Panc1 (cell line): ENCODE measurements around the gene HACL1.

ENCODE experiments used
- POLR2AphosphoS5 ChIP-seq: IDR thresholded peaks from 2 replicates; pipeline ENCODE4 v1.6.1; 2012; ENCODE audit warnings: mild to moderate bottlenecking, low read depth, low read length, moderate library complexity
- TF ChIP-seq, protein P1 (sequence below): fragments of 450-650 bp; IDR thresholded peaks from 2 replicates; pipeline ENCODE4 v1.5.1; 2017; ENCODE audit warnings: mild to moderate bottlenecking

DNA sequence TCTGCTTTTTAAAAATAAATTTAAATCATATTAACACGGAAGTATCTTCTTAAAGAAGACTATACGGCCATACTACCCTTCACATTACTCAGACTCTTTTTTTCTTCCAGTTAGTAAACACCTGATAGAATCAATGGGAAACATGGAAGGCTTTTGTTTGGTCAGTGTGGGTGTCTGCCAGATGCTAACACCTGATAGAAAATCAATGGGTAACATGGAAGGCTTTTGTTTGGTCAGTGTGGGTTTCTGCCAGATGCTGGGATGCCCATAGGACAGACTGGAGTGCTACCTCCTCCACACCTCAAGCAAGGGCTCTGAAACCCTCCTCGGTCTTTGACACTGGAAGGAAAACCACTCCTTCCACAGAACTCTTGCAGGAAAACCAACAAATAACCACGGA is 29.2 kb downstream of the HACL1 start:
- TF ChIP-seq, protein P1, sequence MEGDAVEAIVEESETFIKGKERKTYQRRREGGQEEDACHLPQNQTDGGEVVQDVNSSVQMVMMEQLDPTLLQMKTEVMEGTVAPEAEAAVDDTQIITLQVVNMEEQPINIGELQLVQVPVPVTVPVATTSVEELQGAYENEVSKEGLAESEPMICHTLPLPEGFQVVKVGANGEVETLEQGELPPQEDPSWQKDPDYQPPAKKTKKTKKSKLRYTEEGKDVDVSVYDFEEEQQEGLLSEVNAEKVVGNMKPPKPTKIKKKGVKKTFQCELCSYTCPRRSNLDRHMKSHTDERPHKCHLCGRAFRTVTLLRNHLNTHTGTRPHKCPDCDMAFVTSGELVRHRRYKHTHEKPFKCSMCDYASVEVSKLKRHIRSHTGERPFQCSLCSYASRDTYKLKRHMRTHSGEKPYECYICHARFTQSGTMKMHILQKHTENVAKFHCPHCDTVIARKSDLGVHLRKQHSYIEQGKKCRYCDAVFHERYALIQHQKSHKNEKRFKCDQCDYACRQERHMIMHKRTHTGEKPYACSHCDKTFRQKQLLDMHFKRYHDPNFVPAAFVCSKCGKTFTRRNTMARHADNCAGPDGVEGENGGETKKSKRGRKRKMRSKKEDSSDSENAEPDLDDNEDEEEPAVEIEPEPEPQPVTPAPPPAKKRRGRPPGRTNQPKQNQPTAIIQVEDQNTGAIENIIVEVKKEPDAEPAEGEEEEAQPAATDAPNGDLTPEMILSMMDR: no peak
- no peak for TF ChIP-seq POLR2AphosphoS5
